GM12864 (cell line): Measurements from ENCODE around the gene COX5A.
"Not testable (repeated sequence)": the region's sequence is repeated elsewhere in the genome, so short reads cannot be mapped to it uniquely, and the experiment has no call there.

Source experiments
- DNase-seq: peaks from one replicate; pipeline ENCODE4 v3.0.0-alpha.2; 2011; ENCODE audit warnings: low read depth
- H3K4me3 ChIP-seq: 2 replicates; pipeline ENCODE4 v1.5.1; 2011; ENCODE audit warnings: mild to moderate bottlenecking, low read depth, low read length, control low read depth
- CTCF ChIP-seq: IDR thresholded peaks from 2 replicates; pipeline ENCODE4 v1.5.1; 2011; ENCODE audit warnings: low read depth, mild to moderate bottlenecking, moderate library complexity, low read length, control low read depth, inconsistent platforms; ENCODE audit errors: missing control alignments

Gene COX5A

GRCh38 chr15:74955796-74956647, 18.1 kb upstream of the COX5A start:
- H3K4me3 ChIP-seq: peak overlapping the region; percentile 54
- no peak for DNase-seq

GRCh38 chr15:74955017-74955416, 17.1 kb upstream of the COX5A start:
- DNase-seq: no peak
- no peak overlapping the region for H3K4me3 ChIP-seq
- TF ChIP-seq CTCF: no peak

More at GRCh38 chr15:74955796-74956647, 18.1 kb upstream of the COX5A start:
- peak; percentile 38 for TF ChIP-seq CTCF

- no peak for TF ChIP-seq CTCF
- no peak overlapping the region for H3K4me3 ChIP-seq
- DNase-seq: no peak
Measured at GRCh38 chr15:74954515-74954914, 16.6 kb upstream of the COX5A start.

- no peak overlapping the region for H3K4me3 ChIP-seq
- DNase-seq: no peak
- no peak for TF ChIP-seq CTCF
Measured at GRCh38 chr15:74951006-74951405, 13.1 kb upstream of the COX5A start.

DNA sequence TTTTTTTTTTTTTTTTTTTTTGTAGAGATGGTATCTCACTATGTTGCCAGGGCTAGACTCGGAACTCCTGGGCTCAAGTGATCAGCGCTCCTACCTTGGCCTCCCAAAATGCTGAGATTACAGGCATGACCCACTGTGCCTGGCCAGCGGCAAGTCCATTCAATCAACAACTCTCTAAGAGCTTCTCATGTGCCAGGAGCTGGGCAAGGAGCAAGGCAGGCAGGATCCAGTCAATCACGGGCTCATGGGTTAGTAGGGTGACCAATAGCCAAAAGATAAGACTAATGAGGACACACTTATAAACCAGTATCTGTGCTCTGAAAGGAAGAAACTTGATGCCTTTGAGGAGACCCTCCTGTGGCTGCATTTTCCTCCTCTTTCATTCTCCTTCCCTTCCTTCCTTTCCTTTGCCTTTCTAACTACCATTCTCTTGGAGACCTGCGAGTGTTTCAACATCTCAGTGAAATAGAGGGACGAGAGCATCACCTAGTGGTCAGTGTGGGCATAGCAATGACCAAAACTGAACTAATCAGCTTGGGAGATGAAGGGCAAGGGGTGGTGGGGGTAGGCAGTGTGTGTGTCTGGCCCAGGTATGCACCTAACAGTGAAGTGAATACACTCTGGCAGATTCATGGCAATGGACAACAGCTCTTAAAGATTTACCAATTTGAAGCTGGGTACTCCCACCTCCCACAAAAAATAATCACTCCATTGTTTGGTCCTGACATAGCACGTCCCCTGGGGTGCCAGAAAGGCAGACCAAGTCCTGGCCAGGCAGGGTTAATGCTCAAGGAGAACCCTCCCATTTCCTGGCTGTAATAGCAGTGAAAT, 12.4 kb upstream of the COX5A start:
- DNase-seq: no peak
- H3K4me3 ChIP-seq: no peak overlapping the region
- peak; percentile 100 for TF ChIP-seq CTCF

DNA sequence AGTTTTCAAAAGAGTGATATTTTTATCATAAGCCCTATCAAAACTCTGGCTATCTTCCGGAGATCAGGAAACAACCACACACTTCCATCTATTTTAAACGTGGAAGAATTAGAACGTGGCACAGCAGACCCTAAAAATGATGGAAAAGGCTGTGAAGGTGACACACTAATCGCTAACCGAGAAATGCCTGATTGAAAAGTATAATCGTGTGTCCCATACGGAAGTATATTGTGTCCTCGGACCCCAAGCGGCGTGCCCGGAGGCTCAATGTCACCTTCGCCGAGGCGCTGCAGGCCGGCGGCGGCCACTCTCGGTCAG, 642 bp downstream of the COX5A start:
- TF ChIP-seq CTCF: no peak
- H3K4me3 ChIP-seq: peak overlapping the region; percentile 88
- DNase-seq: no peak

- DNase-seq, H3K4me3 ChIP-seq: not testable (repeated sequence)
Measured at GRCh38 chr15:74935193-74935592, 2.7 kb downstream of the COX5A start.
